Colonic mucosa (tissue), 4 donors: Measurements from ENCODE around the gene BCOR. TPM values are rescaled to one million over a fixed set of nuclear protein-coding genes. Genes with fewer than 3 reads are reported as not detected.

Experiments used
- DNase-seq: peaks from one replicate; pipeline ENCODE4 v3.0.0-alpha.2; 2020
- H3K27ac ChIP-seq: fragments of 200-600 bp; one replicate; pipeline ENCODE4 v1.8.0; 2021
- H3K27me3 ChIP-seq: fragments of 200-600 bp; one replicate; pipeline ENCODE4 v1.8.0; 2021
- H3K36me3 ChIP-seq: fragments of 200-600 bp; one replicate; pipeline ENCODE4 v1.8.0; 2021
- H3K4me1 ChIP-seq: fragments of 200-600 bp; one replicate; pipeline ENCODE4 v1.8.0; 2021; ENCODE audit warnings: mild to moderate bottlenecking
- H3K4me3 ChIP-seq: fragments of 200-600 bp; one replicate; pipeline ENCODE4 v1.8.0; 2021
- H3K9ac ChIP-seq, 2 donors: one replicate each; pipeline ENCODE4 v1.7.0; 2013; ENCODE audit warnings: control low read depth in 2 of 2, low read depth in 2 of 2, low read length in 2 of 2
- H3K9me3 ChIP-seq: fragments of 200-600 bp; one replicate; pipeline ENCODE4 v1.8.0; 2021
- CTCF ChIP-seq: fragments of 200-600 bp; IDR thresholded peaks from one replicate; pipeline ENCODE4 v1.8.0; 2022; ENCODE audit warnings: antibody characterized with exemption, mild to moderate bottlenecking
- intact Hi-C: fragments of 100-400 bp; cut with DNase I; formaldehyde crosslinking; loops from one replicate; pipeline ENCODE4 v1.14.1; 2022
- total RNA-seq, 2 donors: library from RNA; stranded (reverse); fragmentation: NEBNext Ultra II Directional in 1 of 2; extraction: Animal tissue kit (Norgen Biotek cat#: 25700) in 1 of 2; gene quantifications; one replicate each; pipeline ENCODE4 v1.2.1, GENCODE V29; 2021
- donor health status: healthy.
- donor health status: DM: no; HTN: no; CAD: no.
- donor health status: DM: no; HTN: no; CAD: no.

BCOR gene
- total RNA-seq, 2 donors from 2014 or later, result 18.3 to 21.3 TPM

GRCh38 chrX:40068048-40068447 is 29.7 kb downstream of the BCOR start:
- no peaks in the 10 kb centered on the region for H3K36me3 ChIP-seq
- H3K4me1 ChIP-seq, result no peaks in the 10 kb centered on the region
- intact Hi-C loops, result no loop called here
- no peak overlapping the region for H3K27ac ChIP-seq
- DNase-seq, result no peak
- no peak overlapping the region for H3K9ac ChIP-seq
- no peaks in the 10 kb centered on the region for H3K27me3 ChIP-seq
- no peak for TF ChIP-seq CTCF
- no peaks in the 10 kb centered on the region for H3K9me3 ChIP-seq
- no peak overlapping the region for H3K4me3 ChIP-seq

- no peak overlapping the region for H3K27ac ChIP-seq
- H3K4me3 ChIP-seq, result no peak overlapping the region
- H3K4me1 ChIP-seq, result no peaks in the 10 kb centered on the region
- intact Hi-C loops, result no loop called here
- DNase-seq, result no peak
- no peak overlapping the region for H3K9ac ChIP-seq
- H3K9me3 ChIP-seq, result no peaks in the 10 kb centered on the region
- H3K36me3 ChIP-seq, result no peaks in the 10 kb centered on the region
- no peaks in the 10 kb centered on the region for H3K27me3 ChIP-seq
- TF ChIP-seq CTCF, result no peak
Observed at GRCh38 chrX:40066700-40067099, 31.1 kb downstream of the BCOR start.

GRCh38 chrX:40065296-40066046 is 32.3 kb downstream of the BCOR start:
- H3K4me3 ChIP-seq, result no peak overlapping the region
- no peaks in the 10 kb centered on the region for H3K4me1 ChIP-seq
- no peak for TF ChIP-seq CTCF
- H3K36me3 ChIP-seq, result no peaks in the 10 kb centered on the region
- no peak overlapping the region for H3K27ac ChIP-seq
- no peaks in the 10 kb centered on the region for H3K27me3 ChIP-seq
- DNase-seq, result no peak
- no peak overlapping the region for H3K9ac ChIP-seq
- no peaks in the 10 kb centered on the region for H3K9me3 ChIP-seq
- intact Hi-C loops, result no loop called here

DNA sequence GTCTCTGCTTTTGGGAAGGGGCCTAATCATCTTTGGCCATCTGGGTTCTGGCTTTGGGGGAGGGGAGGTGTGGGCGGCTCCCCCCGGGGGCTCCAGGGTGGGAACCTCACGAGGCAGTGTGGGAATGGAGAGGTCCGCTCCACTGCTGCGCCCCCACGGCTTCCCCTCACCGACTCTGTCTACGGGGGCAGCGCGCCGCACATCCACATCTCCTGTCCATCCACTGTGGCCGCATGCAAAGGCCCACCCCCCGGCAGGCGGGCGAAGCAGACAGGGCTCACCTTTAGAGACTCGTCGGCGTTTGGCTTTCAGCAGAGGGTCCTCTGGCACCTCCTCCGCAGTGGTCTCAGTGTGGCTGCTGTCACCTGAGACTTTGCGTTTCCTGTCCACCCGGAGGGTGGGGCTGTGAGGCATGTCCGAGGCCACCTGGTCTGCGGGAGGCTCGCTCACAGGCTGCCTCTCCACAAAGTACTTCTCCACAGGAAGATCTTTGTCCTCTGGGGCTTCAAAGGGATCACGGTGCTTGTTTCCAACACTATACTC is 33.6 kb downstream of the BCOR start:
- no peaks in the 10 kb centered on the region for H3K36me3 ChIP-seq

GRCh38 chrX:40063555-40063954 is 34.2 kb downstream of the BCOR start:
- intact Hi-C loops, result no loop called here
- Histone ChIP-seq H3K4me1 (no peaks in the 10 kb centered on the region), H3K9me3 (no peaks in the 10 kb centered on the region), H3K27ac (no peak overlapping the region), H3K4me3 (no peak overlapping the region), H3K9ac (no peak overlapping the region), H3K27me3 (no peaks in the 10 kb centered on the region), H3K36me3 (no peaks in the 10 kb centered on the region)
- DNase-seq, result no peak
- no peak for TF ChIP-seq CTCF

More for the DNA sequence above, 33.6 kb downstream of the BCOR start:
- Histone ChIP-seq H3K27me3 (no peaks in the 10 kb centered on the region), H3K9ac (no peak overlapping the region), H3K27ac (no peak overlapping the region), H3K4me3 (no peak overlapping the region), H3K4me1 (no peaks in the 10 kb centered on the region), H3K9me3 (no peaks in the 10 kb centered on the region)
- intact Hi-C loops, result no loop called here
- no peak for TF ChIP-seq CTCF
- no peak for DNase-seq
